Astrocyte of the spinal cord (primary cell): ENCODE data around the gene ACOX2.

Experiments used
- DNase-seq: peaks from one replicate; pipeline ENCODE4 v3.0.0; 2011; ENCODE audit warnings: low read depth, low spot score
- H3K4me3 ChIP-seq: 2 replicates; pipeline ENCODE4 v1.5.1; 2011; ENCODE audit warnings: low read depth, mild to moderate bottlenecking, low read length, moderate library complexity
- in situ Hi-C: cut with HindIII; loops from 2 replicates; pipeline ENCODE4 v1.10.0; 2017; ENCODE audit warnings: low sequenced_read_pairs
- TF ChIP-seq, protein P1 (sequence below): IDR thresholded peaks from 2 replicates; pipeline ENCODE4 v1.5.1; 2012; ENCODE audit warnings: low read depth, mild to moderate bottlenecking, low read length, inconsistent platforms

Gene ACOX2

DNA sequence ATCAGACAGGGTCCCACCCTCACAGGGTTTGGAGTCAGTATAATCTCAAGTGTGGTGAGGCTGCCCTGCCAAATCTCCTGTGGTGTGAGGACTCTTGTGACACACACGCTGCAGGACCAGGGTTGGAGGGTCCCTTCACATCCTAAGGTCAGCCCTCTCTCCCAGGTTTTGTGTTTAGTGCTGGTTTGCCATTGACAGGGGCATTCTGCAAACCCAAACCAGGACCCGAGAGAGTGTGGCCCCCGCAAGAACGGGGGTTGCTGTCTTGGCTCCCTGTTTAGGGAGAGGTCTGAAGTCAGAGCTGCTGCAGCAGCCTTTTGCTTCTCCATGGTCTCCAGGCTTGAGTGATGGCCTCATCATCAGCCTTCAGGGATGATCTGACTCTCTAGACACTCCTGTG, 25.5 kb upstream of the ACOX2 start:
- no peak for DNase-seq
- no peak overlapping the region for H3K4me3 ChIP-seq
- TF ChIP-seq, protein P1, sequence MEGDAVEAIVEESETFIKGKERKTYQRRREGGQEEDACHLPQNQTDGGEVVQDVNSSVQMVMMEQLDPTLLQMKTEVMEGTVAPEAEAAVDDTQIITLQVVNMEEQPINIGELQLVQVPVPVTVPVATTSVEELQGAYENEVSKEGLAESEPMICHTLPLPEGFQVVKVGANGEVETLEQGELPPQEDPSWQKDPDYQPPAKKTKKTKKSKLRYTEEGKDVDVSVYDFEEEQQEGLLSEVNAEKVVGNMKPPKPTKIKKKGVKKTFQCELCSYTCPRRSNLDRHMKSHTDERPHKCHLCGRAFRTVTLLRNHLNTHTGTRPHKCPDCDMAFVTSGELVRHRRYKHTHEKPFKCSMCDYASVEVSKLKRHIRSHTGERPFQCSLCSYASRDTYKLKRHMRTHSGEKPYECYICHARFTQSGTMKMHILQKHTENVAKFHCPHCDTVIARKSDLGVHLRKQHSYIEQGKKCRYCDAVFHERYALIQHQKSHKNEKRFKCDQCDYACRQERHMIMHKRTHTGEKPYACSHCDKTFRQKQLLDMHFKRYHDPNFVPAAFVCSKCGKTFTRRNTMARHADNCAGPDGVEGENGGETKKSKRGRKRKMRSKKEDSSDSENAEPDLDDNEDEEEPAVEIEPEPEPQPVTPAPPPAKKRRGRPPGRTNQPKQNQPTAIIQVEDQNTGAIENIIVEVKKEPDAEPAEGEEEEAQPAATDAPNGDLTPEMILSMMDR, result no peak
- in situ Hi-C loops, result no loop called here

DNA sequence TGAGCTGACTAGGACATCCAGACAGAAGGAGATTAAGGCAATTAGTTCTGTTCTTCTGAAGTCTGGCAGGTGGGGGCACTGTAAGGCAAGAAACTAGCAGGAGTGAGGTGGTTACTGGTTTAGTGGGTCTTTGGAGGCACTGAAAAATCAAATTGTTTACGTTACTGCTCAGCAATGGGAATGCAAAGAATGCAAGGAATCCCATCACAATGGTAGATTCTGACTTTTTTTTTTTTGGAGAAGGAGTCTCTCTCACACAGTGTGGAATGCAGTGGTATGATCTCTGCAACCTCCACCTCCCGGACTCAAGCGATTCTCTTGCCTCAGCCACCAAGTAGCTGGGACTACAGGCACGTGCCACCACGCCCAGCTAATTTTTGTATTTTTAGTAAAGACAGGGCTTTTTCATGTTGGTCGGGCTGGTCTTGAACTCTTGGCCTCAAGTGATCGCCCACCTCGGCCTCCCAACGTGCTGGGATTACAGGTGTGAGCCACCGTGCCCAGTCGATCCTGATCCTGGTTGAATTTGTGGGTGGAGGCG, 23.9 kb upstream of the ACOX2 start:
- in situ Hi-C loops, result no loop called here

DNA sequence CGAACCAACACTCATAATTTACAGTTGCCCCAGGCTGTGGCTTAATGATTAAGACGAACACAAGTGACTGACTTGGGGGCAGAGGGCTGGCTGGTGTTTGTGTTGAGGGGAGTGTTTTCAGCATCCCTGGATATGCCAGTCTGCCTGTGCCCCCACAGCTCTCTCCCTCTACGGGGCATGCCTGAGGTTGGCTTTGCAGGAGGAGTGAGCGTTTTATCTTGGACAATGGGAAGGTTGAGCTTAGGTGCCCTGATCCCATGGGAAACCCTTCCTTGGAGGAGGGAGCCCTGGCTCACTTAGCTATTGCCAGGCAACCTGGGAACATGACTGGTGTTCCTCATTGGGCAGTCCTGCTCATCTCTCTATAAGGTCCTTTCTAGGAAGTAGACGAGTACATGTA, 22.6 kb upstream of the ACOX2 start:
- no peak overlapping the region for H3K4me3 ChIP-seq
- DNase-seq, result no peak
- in situ Hi-C loops, result no loop called here
- TF ChIP-seq, protein P1, result no peak

More for the DNA sequence above, 23.9 kb upstream of the ACOX2 start:
- TF ChIP-seq, protein P1, result peak; percentile 62
- peak; percentile 91 for DNase-seq
- H3K4me3 ChIP-seq, result no peak overlapping the region

DNA sequence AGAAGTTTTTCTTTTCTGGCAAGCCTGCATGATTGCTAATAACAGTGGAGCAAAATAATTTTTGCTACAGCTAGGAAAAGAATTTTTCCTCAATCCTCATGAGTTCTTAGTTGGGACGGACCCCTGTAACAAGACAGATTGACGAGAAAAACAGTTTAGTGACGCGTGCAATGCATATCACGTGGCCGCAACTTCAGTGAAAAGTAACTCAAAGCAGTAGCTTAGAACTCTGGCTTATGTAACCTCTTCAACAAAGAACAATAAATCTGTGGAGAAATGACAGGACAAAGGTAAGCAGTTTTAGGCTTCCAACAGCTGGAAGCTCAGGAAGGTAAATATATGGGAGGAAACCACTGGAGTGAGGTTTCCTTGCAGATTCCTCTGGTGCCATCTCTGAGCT, 20.5 kb upstream of the ACOX2 start:
- TF ChIP-seq, protein P1, result no peak
- in situ Hi-C loops, result no loop called here
- H3K4me3 ChIP-seq, result no peak overlapping the region
- DNase-seq, result no peak

DNA sequence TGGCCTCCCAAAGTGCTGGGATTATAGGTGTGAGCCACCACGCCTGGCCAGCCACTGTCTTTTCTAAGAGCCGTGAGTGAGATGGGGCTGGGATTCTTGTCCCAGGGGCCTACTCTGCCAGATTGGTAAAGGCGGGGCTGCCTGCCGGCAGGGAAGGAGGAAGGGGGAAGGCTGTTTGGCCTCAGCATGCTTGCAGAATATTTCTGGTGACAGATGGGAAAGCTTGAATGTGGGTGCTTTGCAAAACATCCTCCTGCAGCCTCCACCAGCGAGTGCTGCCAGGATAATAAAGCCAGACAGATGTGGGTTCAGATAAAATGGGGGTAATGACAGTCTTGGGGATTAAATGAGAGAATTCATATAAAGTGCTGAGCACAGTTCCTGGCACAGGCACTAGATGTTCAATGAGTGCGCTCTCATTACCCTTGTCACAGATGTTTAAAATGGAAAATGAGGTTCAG, 19.8 kb upstream of the ACOX2 start:
- no peak overlapping the region for H3K4me3 ChIP-seq
- in situ Hi-C loops, result no loop called here
- DNase-seq, result no peak
- TF ChIP-seq, protein P1, result no peak

DNA sequence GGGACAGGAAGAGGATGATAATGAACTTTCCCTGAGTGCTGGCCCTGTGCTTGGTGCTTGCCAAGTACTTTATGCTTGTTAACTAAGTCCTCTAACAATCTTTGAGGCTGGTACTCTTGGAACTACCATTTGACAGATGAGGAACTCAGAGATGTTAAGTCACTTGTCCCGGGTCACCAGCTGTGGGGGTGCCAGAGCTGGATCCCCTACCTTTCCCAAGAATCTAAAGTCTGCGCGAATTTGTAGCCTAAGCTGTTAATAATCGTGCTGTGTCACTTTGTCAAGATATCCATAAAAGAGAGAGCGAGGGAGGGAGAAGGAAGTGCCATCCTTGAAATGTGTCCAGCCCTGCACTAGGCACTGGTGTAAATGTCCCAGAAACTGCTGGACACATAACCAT, 19.0 kb upstream of the ACOX2 start:
- DNase-seq, result no peak
- in situ Hi-C loops, result no loop called here
- TF ChIP-seq, protein P1, result no peak
- H3K4me3 ChIP-seq, result no peak overlapping the region
